Nephron progenitor cell (in vitro differentiated cells): ENCODE results near the gene DAB1.
A peak's percentile ranks its signal among the peaks of the same experiment; 100 is the strongest.

Source experiments
- DNase-seq: peaks from one replicate; pipeline ENCODE4 v3.0.0; 2021
- H3K27ac Mint-ChIP-seq: 2 replicates; pipeline ENCODE4 v1.8.0; 2021; ENCODE audit warnings: mild to moderate bottlenecking, moderate library complexity, mixed read lengths
- H3K27me3 Mint-ChIP-seq: 2 replicates; pipeline ENCODE4 v1.8.0; 2021; ENCODE audit warnings: mild to moderate bottlenecking, low read depth, mixed read lengths; ENCODE audit not compliant: poor library complexity
- H3K36me3 Mint-ChIP-seq: 2 replicates; pipeline ENCODE4 v1.8.0; 2021; ENCODE audit warnings: low read depth, mixed read lengths
- H3K4me1 Mint-ChIP-seq: 2 replicates; pipeline ENCODE4 v1.8.0; 2021; ENCODE audit warnings: mixed read lengths
- H3K4me3 Mint-ChIP-seq: 2 replicates; pipeline ENCODE4 v1.8.0; 2021; ENCODE audit warnings: mild to moderate bottlenecking, moderate library complexity, mixed read lengths
- H3K9me3 Mint-ChIP-seq: 2 replicates; pipeline ENCODE4 v1.8.0; 2021; ENCODE audit warnings: mild to moderate bottlenecking, moderate library complexity, mixed read lengths
- CTCF ChIP-seq: fragments of 200-600 bp; sonication (generic); IDR thresholded peaks from 2 replicates; pipeline ENCODE4 v1.5.0; 2021; ENCODE audit warnings: antibody characterized with exemption

DAB1 gene

GRCh38 chr1:57311411-57311810 is 112.4 kb downstream of the DAB1 start:
- Mint-ChIP-seq H3K4me3 (no peak overlapping the region), H3K27me3 (no peaks in the 10 kb centered on the region), H3K4me1 (peaks cover 25% of the 10 kb centered on the region), H3K9me3 (no peaks in the 10 kb centered on the region), H3K36me3 (no peaks in the 10 kb centered on the region), H3K27ac (no peak overlapping the region)
- no peak for TF ChIP-seq CTCF
- DNase-seq: no peak

- no peak for DNase-seq
- Mint-ChIP-seq H3K27ac (no peak overlapping the region), H3K9me3 (no peaks in the 10 kb centered on the region), H3K27me3 (no peaks in the 10 kb centered on the region), H3K4me3 (no peak overlapping the region), H3K36me3 (no peaks in the 10 kb centered on the region), H3K4me1 (peaks cover 25% of the 10 kb centered on the region)
- no peak for TF ChIP-seq CTCF
These were observed 112.9 kb downstream of the DAB1 start for GRCh38 chr1:57311006-57311405.

- no peaks in the 10 kb centered on the region for H3K27me3 Mint-ChIP-seq
- no peaks in the 10 kb centered on the region for H3K36me3 Mint-ChIP-seq
- DNase-seq: no peak
- H3K9me3 Mint-ChIP-seq: no peaks in the 10 kb centered on the region
- H3K27ac Mint-ChIP-seq: no peak overlapping the region
- H3K4me3 Mint-ChIP-seq: no peak overlapping the region
- H3K4me1 Mint-ChIP-seq: peaks cover 34% of the 10 kb centered on the region
- TF ChIP-seq CTCF: no peak
These were observed 114.2 kb downstream of the DAB1 start for GRCh38 chr1:57309630-57310029.

GRCh38 chr1:57307392-57308170 is 116.3 kb downstream of the DAB1 start:
- H3K4me3 Mint-ChIP-seq: peak overlapping the region; percentile 18
- DNase-seq: no peak
- TF ChIP-seq CTCF: no peak
- peaks cover 2% of the 10 kb centered on the region for H3K27me3 Mint-ChIP-seq
- H3K9me3 Mint-ChIP-seq: no peaks in the 10 kb centered on the region
- H3K36me3 Mint-ChIP-seq: no peaks in the 10 kb centered on the region
- peak overlapping the region; percentile 43 for H3K27ac Mint-ChIP-seq
- peaks cover 53% of the 10 kb centered on the region for H3K4me1 Mint-ChIP-seq

GRCh38 chr1:57304591-57304990 is 119.3 kb downstream of the DAB1 start:
- H3K27ac Mint-ChIP-seq: no peak overlapping the region
- peaks cover 68% of the 10 kb centered on the region for H3K4me1 Mint-ChIP-seq
- H3K27me3 Mint-ChIP-seq: peaks cover 8% of the 10 kb centered on the region
- no peak for TF ChIP-seq CTCF
- no peaks in the 10 kb centered on the region for H3K9me3 Mint-ChIP-seq
- no peaks in the 10 kb centered on the region for H3K36me3 Mint-ChIP-seq
- no peak overlapping the region for H3K4me3 Mint-ChIP-seq
- no peak for DNase-seq
